ENCODE data around the gene FMNL2.

The FMNL2 gene

DNA sequence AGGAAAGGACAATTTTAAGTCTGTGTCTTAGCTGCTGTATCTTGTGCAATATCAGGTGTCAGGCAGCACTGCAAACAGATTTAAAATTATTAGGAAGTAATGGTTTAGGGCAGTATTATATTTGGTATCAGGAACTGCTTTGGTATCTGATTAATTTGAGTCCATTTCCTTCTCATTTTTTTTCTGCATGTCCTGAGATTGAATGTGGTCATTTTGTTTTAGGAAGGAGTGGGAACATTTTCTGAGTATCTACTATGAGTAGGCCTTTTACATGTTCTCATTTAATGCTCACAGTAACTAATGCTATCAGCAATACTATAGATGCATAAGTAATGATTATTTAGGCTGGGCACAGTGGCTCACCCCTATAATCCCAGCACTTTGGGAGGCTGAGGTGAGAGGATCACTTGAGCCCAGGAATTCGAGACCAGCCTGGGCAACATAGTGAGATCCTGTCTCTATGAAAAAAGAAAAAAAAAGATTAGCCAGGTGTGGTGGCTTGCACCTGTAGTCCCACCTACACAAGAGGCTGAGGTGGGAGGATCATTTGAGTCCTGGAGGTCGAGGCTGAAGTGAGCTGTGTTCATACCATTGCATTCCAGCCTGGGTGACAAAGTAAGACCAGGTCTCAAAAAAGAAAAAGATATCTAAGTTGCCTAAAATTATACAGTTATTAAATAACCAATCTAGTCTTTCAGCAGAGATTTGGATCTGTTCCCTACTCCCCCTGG, 4.7 kb downstream of the FMNL2 start:
- no peak for DNase-seq (ENCODE audit: low read depth in 2 of 2)

DNA sequence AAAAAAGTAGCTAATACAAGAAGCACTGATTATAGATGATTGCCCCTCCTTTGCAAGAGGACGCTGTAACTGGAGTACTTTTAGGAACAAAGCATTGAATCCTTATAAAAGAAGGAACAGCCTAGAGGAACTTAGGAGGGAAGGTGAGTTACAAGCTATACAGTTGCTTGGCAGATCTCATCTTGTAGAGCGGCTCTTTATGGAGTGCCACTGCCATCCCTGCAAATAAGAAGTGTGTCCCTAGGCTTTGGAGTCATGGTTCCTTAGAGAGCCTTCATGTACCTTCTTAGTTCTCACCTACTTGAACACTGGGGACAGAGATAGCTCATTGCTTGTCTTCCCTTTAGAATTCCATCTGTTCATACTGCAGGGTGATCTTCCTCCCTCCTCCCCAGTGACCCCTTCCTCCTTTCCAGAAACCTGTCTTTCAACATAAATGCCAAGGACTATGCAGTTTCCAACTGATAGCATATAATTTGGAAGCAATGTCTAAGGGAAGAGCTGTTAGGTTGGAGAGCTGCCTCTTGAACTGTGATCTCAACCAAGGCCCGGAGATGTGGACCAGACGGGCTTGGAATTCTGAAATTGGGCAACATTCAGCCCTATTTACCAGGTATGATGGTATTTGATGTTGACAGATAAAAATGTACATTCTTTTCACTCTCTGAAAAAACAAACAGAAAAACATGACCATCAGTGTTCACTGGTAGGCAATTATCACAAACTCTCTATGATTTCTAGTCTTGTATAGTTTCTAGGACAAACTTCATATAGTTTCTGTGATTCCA, 7.5 kb downstream of the FMNL2 start:
- DNase-seq (ENCODE audit: low read depth in 2 of 2): no peak

DNA sequence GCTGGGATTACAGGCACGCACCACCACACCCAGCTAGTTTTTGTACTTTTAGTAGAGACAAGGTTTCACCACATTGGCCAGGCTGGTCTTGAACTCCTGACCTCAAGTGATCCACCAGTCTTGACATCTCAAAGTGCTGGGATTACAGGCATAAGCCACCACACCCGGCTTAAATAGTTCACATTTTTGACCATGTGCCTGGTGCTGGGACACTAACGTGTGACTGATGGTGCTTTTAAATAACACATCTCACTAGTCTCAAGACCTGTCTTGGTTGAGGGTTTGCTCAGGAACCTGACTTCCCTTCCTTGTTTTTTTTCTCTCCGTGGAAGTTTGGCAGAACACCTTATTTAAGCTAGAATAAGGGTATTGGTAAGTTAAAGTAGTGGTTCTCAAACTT, 8.5 kb downstream of the FMNL2 start:
- no peak for DNase-seq (ENCODE audit: low read depth in 2 of 2)

DNA sequence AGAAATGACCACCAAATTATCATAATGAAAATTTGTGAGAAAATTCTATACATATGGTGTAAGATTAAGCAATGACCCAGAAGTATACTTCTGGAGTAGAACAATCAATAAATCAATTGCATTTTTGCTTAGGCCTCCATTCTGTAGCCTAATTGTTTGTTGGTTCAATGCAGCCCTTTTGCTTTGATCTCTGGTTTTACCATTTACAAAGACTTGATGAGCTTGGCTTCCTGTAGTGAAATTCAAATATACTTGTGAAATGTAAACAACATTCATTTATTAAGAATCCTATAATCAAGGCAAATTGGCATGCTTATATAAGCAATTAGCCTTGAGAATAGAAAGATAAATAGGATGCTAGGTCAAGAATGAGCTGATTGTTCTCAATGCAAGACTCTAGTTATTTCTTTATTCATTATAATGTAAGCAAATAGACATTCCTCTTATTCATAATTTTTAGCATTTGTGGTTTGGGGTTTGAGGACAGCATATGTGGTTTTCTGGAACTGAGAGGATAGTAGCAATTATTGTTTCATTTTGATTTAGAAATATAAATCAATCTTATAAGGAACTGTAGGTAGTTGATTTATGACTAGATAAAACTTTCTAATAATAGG, 9.7 kb downstream of the FMNL2 start:
- DNase-seq (ENCODE audit: low read depth in 2 of 2): no peak

DNA sequence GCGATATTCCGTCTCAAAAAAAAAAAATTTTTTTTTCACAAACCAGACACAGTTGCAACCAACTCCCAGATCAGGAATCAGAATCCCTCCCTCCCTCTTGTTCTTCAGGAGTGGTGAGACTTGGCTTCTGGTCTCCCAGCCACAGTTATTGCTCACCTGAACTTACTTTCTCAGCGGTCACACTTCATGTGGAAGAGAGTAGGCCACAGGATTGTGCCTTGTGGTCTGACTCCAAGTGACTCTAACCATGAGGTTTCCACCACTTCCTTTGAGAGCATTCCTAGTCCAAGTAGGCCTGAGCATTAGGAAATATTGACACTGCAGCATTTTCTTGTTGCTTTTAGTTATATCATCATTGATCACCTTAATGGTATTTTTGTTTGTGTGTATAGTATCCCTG, 12.1 kb downstream of the FMNL2 start:
- no peak for DNase-seq (ENCODE audit: low read depth in 2 of 2)

DNA sequence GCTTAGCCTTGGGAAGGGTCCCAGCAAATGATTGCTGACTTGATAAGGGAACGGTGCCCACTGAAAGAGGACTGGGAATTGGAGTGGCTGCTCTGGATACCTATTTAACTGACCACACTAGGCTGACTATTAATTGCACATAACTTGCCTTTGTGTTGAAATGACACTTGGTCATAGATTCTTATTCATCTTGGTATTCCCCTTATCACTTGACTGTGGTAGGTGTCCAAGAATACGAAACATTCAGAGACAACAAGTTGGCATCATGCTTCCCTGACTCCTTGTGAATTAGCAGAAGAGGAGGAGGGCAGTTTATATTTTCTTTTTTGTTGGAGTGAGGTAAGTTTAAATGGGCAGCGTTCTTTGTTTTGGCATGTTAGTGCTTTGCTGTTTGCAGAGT, 13.4 kb downstream of the FMNL2 start:
- DNase-seq (ENCODE audit: low read depth in 2 of 2): no peak

DNA sequence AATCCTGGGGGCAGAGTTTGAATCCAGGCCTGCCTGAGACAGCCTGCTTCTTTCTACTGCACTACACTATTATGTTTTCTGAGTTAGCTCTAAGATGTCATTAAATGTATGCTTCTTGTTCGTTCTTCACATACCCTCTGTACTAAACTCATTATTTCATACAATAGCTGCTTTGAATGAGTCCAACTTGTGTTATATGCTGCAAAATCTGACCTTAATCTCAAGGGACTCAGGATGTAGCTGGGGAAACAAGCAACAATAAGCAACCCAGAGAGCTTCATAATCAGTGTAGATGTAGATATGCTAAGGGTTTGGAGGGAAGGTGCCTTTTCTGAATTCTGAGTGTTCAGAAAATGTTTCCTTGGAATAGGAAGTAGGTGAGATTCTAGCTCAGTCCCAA, 14.4 kb downstream of the FMNL2 start:
- DNase-seq (ENCODE audit: low read depth in 2 of 2): no peak

DNA sequence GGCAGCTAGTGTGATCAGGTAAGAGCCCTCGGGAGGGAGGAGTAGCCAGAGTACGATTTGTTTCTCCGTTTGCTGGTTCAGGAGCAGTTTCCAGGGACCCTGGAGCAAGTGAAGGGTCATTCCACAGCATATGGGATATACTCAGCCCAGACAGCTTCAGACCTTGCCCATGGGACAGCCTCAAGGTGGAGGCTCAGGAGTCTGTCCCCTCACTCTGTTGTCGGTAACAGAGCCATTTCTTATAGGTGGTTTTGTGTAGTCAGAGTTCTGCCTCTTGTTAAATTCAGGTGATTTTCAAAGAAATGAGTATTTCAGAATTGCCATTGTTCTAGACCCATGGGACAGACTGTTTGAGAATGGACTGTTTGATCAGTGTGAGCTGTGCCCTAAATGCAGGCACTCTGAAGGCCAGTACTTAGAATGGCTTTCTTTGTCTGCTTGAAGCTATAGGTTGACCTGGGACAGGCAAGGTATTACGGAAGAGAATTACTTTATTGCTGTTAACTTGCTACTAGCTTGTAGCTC, 15.2 kb downstream of the FMNL2 start:
- no peak for DNase-seq (ENCODE audit: low read depth in 2 of 2)

DNA sequence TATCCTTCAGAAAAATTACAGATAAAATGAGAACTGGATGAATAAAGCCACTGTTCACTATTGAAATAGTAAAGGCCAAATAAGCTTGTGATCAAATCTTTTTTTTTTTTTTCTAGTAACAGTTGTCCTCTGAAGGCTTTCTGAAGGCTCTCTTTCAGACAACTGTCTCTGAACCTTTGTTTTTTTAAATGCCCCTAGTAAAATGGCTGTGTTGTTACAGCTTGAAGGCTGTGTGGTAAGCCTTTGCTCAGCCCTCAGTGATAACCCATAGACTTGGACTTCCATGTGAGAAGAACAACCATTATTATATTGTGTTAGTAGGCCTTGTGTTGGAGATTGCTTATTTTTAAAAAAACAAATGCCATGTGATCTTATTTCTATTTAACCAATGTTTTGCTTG, 17.6 kb downstream of the FMNL2 start:
- DNase-seq (ENCODE audit: low read depth in 2 of 2): no peak

DNA sequence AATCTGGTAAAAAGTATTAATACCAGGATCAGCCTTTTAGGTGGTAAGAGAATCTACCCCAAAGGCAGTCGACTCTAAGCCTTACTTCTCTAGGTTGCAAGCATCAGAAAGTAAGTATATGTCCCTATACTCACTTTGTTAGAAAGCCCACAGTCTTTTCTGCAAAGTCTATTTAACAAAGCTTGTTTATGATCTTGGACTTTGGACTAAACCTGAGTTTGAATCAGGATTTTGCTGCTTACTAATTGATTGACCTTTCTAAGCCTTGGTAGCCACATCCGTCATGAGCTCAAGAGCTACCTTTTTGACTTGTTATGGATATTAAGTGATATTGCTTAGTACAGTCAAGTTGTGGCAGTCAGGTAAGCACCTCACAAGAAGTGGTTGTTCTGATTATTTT, 18.4 kb downstream of the FMNL2 start:
- DNase-seq (ENCODE audit: low read depth in 2 of 2): no peak

DNA sequence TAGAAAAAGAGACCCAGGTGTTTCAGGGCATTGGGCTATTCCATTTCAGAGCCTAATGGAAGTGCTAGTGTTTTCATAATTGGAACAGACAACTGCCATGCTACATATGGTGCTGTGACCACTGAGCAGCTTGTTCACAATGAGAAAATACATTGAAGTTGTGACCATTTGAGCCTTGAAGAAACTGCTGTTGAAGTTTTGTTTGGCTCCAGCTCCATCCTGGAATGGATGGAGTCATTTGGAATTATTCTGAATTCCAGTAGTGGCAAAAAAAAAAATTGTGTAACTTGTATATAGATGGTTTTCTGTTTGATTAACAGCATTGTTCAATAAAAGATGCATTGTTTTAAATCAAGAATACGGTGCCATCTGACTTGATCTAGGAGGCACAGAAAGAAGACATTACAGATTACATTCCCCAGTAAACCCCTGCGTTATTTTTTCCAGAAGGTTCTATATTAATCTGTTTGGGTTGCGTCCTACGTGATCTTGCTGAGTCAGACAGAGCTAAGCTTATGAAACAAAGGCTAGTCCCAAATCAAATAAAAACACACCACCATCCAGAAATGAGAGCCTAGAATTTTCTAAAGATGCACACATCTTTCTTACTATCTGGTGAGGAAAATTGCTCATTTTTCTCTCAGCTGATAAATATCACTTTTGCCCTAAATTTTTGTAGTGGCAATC, 19.2 kb downstream of the FMNL2 start:
- DNase-seq (ENCODE audit: low read depth in 2 of 2): no peak

DNA sequence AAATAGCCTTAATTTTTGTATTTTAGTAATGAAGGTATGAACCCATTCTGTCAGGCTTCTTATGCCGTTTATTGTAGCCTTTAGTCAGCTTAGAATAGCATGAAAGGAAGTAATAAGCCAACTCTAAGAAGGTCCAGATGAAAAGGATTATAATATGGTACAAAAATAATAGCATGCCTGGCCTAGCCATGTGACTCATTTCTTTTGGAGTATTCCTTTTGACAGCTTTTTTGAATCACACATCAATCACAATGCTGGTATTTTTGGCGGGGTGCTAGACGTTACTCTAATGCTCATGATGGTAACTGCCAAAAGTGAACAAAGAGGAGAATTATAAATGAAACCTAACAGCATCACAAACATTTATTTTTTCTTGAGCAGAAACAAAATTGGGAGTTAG, 19.9 kb downstream of the FMNL2 start:
- no peak for DNase-seq (ENCODE audit: low read depth in 2 of 2)

DNA sequence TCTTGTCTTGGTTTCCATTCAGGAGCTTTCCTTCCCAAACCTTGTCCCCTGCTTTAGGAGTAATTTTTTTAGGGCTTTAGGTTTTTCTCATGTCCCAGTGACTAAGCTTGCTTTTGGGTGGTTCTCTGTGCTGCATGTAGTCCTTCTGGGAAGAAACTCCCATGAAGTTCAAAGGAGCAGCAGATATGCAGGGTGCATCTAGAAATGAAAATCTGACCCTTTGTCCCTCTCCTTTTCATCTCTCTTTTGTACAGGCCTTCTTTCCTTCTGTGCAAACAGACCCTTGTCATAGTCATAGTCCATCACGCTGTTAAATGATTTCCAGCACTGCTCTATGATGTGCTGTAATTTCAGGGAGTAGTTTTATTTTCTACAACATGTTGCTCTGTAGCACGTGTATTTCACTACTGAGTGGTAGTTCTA, 20.4 kb downstream of the FMNL2 start:
- DNase-seq (ENCODE audit: low read depth in 2 of 2): no peak

DNA sequence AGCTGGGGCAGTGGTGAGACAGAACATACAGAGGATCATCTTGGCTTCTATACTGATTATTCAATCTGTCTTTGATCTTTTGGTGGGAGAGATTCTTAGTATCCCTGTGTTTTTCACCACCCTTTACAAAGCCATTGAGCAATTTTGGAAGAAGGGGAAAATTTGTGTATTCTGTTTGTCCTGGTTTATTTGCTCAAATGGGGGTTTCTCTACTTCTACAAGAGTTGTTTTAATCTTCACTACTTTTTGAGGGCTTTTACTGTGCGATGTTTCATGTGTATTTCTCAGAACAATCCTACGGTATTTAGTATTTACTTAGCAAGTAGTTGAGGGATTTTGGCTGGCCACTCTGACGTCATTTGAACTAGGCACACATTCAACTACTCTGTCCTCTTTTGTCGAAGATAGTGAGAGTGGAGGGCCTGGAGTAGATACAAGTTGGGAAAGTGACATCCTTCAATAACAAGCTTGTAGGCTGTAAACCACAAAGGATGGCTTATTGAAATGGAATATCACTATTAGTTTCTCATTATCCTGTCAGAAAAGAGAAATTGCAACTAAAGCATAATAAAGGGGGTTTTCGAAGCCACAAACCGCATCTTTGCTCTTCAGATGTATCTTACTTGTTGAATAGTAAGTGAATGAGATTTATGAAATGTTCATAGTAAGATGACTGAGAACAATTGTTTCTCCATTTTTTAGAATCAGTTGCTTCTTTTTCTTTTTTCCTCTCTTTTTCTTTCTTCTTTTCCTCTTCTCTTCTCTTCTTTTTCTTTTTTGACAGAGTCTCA, 24.8 kb downstream of the FMNL2 start:
- no peak for DNase-seq (ENCODE audit: low read depth in 2 of 2)

DNA sequence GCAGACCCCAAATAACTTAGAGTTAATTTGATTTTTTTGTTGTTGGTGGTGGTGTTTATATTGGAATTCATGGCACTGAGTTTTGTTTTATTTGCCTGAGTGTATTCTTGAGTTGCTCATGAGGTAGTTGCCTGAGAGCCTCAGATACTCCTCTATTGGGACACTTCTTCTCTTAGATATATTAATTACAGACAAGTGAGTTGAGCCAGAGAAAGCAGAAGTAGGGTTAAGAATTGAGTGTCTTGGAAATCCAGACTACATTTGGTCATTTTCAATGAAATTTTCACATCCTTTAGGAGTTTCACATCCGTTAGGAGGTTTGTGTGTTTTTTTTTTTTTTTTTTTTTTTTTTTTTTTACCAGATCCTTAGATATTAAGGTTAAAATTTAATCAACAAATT, 29.0 kb downstream of the FMNL2 start:
- DNase-seq (ENCODE audit: low read depth in 2 of 2): no peak

DNA sequence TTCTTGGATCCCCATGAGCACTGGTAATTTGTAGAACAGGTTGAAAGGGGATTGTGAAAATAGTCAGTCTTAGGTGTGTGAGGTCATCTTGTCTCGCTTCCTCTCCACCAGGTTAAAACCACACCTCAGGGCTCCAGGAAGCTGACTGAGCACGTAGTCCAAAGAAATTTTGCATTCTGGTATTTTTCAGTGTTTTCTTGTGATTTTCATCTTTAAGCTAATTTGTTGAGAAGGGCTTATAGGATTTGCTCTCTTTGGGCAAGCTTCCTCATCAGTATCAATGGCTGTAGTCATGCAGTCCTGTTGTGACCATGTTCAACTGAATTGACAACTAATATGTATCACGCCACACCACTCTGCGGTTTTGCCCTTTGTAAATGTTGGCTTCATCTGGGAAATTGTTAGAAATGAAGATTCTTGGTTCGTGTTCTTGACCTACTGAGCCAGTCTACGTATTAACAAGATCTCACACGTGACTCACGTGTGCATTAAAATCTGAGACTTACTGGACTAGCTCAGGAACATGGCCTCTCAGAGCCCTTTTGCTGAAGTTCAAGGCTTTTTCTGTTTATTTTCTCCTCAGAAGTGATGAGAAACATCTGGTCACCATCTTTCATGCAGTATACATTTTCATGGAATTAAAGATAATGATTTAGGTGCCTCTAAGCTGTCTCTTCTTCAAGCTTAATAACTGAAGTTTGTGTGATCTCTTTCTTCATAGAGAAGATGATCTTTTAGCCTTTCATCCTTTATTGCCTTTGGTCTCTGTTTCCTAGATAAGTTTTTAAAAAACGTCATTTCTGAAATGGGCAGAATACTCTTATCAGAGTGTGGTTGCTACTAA, 32.8 kb downstream of the FMNL2 start:
- no peak for DNase-seq (ENCODE audit: low read depth in 2 of 2)

DNA sequence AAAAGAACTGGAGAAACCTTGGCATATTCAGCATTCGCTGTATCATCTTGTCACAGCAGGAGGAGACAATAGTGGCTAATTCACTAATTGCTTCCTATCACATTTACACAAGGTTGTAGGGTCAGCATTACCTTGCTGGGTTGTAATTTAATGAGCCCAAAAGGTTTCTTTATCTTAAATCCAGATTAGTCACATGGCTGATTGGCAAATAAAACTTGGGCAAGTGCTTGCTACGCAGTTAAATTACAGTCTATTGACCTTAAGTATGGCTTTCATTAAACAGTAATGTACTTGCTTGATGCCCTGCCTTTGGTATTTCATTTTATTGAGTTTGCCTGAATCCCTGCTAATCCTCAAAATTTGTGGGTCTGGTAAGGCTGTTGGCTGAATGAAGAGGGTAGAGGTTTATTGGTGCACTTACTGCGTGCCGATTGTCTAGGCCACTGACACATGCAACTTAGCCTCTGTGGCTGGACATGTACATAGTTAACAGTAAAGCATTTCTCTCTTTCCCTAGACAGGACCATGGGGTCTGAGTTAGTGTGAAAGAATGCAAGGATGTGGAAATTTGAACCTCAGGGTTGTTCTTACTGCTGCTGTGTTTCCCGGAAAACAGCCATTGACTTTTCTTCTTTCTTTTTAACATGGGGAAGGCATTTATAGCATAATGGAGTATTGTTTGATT, 34.3 kb downstream of the FMNL2 start:
- no peak for DNase-seq (ENCODE audit: low read depth in 2 of 2)

DNA sequence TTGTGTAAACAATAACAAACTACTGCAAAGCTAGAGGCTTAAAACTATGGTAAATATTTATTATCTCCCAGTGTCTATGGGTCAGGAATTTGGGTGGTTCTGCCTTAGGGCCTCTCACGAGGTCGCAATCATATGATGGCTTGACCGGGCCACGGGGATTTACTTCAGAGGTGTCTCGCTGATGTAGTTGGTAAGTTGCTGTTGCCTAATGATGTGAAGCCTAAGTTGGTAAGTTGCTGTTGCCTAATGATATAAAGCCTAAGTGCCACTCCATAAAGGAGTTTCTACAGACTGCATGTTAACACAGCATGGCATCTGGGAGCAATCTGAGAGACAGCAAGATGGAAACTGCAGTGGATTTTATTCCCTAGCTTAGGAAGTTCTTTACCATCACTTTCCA, 35.8 kb downstream of the FMNL2 start:
- no peak for DNase-seq (ENCODE audit: low read depth in 2 of 2)

DNA sequence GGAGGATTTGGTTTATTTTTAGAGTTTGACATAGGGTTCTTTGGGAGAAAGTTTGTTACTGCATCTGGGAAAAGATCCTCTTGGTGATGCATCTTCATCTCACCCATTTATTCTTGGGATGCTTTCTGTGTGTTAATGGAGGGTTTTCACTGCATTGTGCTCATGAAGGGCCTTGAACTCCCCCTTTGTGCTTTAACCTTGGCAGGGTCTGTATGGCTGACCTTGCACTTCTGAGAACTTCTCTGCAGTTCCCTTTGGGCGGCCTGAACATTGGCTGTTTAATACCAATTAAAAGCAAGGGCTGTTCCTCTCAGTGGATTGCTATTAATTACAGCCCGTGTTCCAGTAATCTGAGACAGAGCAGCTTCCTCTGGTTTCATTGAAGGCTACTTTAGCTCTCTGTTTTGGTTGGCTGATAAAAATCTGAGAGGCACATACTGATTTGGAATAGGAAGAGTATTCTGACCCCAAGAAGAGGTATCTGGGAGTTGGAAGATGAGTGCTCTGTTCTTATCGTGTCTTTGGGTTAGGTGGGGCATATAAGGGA, 37.5 kb downstream of the FMNL2 start:
- DNase-seq (ENCODE audit: low read depth in 2 of 2): no peak

DNA sequence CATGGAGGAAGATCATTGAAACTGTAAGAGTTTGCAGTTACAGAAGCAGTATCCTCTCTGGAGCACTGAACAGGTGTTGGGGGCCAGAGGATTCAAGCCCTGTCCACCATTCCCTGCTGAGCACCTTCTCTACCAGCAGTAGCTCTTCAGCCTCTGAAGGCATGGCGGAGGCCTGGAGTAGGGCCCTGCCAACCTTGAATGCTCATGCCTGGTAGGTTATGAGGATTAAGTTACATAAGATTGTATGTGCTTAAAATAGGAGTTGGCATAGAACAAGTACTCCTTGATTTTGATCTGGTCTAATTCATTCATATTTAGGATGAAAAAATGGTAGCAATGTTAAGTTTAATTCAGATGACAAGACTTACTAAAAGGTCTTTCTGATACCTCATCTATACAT, 40.2 kb downstream of the FMNL2 start:
- DNase-seq (ENCODE audit: low read depth in 2 of 2): no peak

All from activated CD8-positive, alpha-beta memory T cell treated with anti-CD3 and anti-CD28 coated beads for 4 hours (primary cell).